Mesenchymal stem cell (in vitro differentiated cells and primary cell): Measurements from ENCODE around the gene USP28.

ENCODE experiments used
- DNase-seq: peaks from one replicate; pipeline ENCODE4 v3.0.0-alpha.2; 2013
- H2AFZ ChIP-seq: one replicate; pipeline ENCODE4 v1.6.1; 2013; ENCODE audit warnings: low read depth, mild to moderate bottlenecking, control low read depth, inconsistent platforms, low read length, moderate library complexity
- H2AK5ac ChIP-seq: 2 replicates; pipeline ENCODE4 v1.6.1; 2013; ENCODE audit warnings: low read length, moderate library complexity, mild to moderate bottlenecking, inconsistent platforms; ENCODE audit not compliant: severe bottlenecking
- H2BK120ac ChIP-seq: one replicate; pipeline ENCODE4 v1.6.1; 2013; ENCODE audit warnings: low read depth, mild to moderate bottlenecking, inconsistent platforms, low read length, moderate library complexity
- H2BK12ac ChIP-seq, 2 experiments: one replicate each; pipeline ENCODE4 v1.6.1; 2013; ENCODE audit warnings: inconsistent platforms in 2 of 2, low read length in 2 of 2, mild to moderate bottlenecking in 2 of 2, moderate library complexity in 2 of 2, control low read depth in 1 of 2
- H2BK15ac ChIP-seq: one replicate; pipeline ENCODE4 v1.6.1; 2013; ENCODE audit warnings: mild to moderate bottlenecking, low read depth, inconsistent platforms; ENCODE audit not compliant: poor library complexity, severe bottlenecking
- H2BK5ac ChIP-seq: 2 replicates; pipeline ENCODE4 v1.6.1; 2013; ENCODE audit warnings: low read depth, mild to moderate bottlenecking, low read length, control low read depth, inconsistent platforms; ENCODE audit not compliant: poor library complexity, severe bottlenecking
- H3K14ac ChIP-seq, 2 experiments: one replicate each; pipeline ENCODE4 v1.6.1; 2013; ENCODE audit warnings: inconsistent platforms in 2 of 2, low read length in 2 of 2, control low read depth in 1 of 2, mild to moderate bottlenecking in 1 of 2, moderate library complexity in 1 of 2
- H3K18ac ChIP-seq, 2 experiments: one replicate each; pipeline ENCODE4 v1.6.1; 2013; ENCODE audit warnings: inconsistent platforms in 2 of 2, low read length in 2 of 2, control low read depth in 1 of 2, low read depth in 1 of 2, mild to moderate bottlenecking in 1 of 2
- H3K23ac ChIP-seq, 2 experiments: one replicate each; pipeline ENCODE4 v1.6.1; 2013; ENCODE audit warnings: inconsistent platforms in 2 of 2, low read length in 2 of 2, mild to moderate bottlenecking in 2 of 2, moderate library complexity in 2 of 2, control low read depth in 1 of 2
- H3K27ac ChIP-seq: 2 replicates; pipeline ENCODE4 v1.5.1; 2013; ENCODE audit warnings: mild to moderate bottlenecking, moderate library complexity, low read length, control low read depth, inconsistent platforms; ENCODE audit not compliant: poor library complexity, severe bottlenecking
- H3K27me3 ChIP-seq, 2 experiments: 2 replicates each; pipeline versions ENCODE4 v1.6.1 to v1.7.0; 2013; ENCODE audit warnings: low read length in 2 of 2, mild to moderate bottlenecking in 2 of 2, moderate library complexity in 2 of 2, control low read depth in 1 of 2, inconsistent platforms in 1 of 2; ENCODE audit not compliant: control insufficient read depth in 1 of 2, insufficient read depth in 1 of 2
- H3K36me3 ChIP-seq, 2 experiments: 2 replicates each; pipeline versions ENCODE4 v1.6.1 to v1.7.0; 2013; ENCODE audit warnings: low read length in 2 of 2, control low read depth in 1 of 2, inconsistent platforms in 1 of 2, low read depth in 1 of 2, mild to moderate bottlenecking in 1 of 2; ENCODE audit not compliant: insufficient read depth in 2 of 2, control insufficient read depth in 1 of 2
- H3K4ac ChIP-seq, 2 experiments: one replicate each; pipeline ENCODE4 v1.6.1; 2013; ENCODE audit warnings: inconsistent platforms in 2 of 2, low read length in 2 of 2, mild to moderate bottlenecking in 2 of 2, moderate library complexity in 2 of 2, control low read depth in 1 of 2, low read depth in 1 of 2
- H3K4me1 ChIP-seq: 2 replicates; pipeline ENCODE4 v1.6.1; 2013; ENCODE audit warnings: low read depth, low read length, control low read depth; ENCODE audit not compliant: control insufficient read depth, insufficient read depth
- H3K4me2 ChIP-seq: 2 replicates; pipeline ENCODE4 v1.6.1; 2013; ENCODE audit warnings: low read length, mild to moderate bottlenecking, inconsistent platforms; ENCODE audit not compliant: poor library complexity, severe bottlenecking
- H3K4me3 ChIP-seq, 2 experiments: 2 replicates each; pipeline versions ENCODE4 v1.5.1 to v1.7.0; 2013; ENCODE audit warnings: low read length in 2 of 2, mild to moderate bottlenecking in 2 of 2, control low read depth in 1 of 2, low read depth in 1 of 2; ENCODE audit not compliant: insufficient read depth in 1 of 2
- H3K79me1 ChIP-seq: replicated peaks from 2 replicates; pipeline ENCODE4 v1.6.1; 2013; ENCODE audit warnings: mild to moderate bottlenecking, control low read depth, low read length, inconsistent platforms; ENCODE audit not compliant: poor library complexity, severe bottlenecking
- H3K9ac ChIP-seq: 2 replicates; pipeline ENCODE4 v1.7.0; 2013; ENCODE audit warnings: mild to moderate bottlenecking, low read length, moderate library complexity
- H3K9me3 ChIP-seq: 2 replicates; pipeline ENCODE4 v1.7.0; 2013; ENCODE audit warnings: mild to moderate bottlenecking, low read length; ENCODE audit not compliant: control insufficient read depth
- H4K8ac ChIP-seq: one replicate; pipeline ENCODE4 v1.6.1; 2013; ENCODE audit warnings: inconsistent platforms, mild to moderate bottlenecking, low read length, moderate library complexity
- H4K91ac ChIP-seq: one replicate; pipeline ENCODE4 v1.6.1; 2013; ENCODE audit warnings: mild to moderate bottlenecking, low read length, inconsistent platforms
- WGBS: methylation state at CpG from one replicate; pipeline ENCODE4 v1.1.7; 2013; ENCODE audit warnings: mixed read lengths; 5-methylcytosine and 5-hydroxymethylcytosine counted together

USP28 gene

GRCh38 chr11:113876798-113877669 is 1.7 kb upstream of the USP28 start:
- WGBS, result 98% methylated on average over 8 of the region's 8 CpGs
- H3K4ac ChIP-seq, result no peak overlapping the region

DNA sequence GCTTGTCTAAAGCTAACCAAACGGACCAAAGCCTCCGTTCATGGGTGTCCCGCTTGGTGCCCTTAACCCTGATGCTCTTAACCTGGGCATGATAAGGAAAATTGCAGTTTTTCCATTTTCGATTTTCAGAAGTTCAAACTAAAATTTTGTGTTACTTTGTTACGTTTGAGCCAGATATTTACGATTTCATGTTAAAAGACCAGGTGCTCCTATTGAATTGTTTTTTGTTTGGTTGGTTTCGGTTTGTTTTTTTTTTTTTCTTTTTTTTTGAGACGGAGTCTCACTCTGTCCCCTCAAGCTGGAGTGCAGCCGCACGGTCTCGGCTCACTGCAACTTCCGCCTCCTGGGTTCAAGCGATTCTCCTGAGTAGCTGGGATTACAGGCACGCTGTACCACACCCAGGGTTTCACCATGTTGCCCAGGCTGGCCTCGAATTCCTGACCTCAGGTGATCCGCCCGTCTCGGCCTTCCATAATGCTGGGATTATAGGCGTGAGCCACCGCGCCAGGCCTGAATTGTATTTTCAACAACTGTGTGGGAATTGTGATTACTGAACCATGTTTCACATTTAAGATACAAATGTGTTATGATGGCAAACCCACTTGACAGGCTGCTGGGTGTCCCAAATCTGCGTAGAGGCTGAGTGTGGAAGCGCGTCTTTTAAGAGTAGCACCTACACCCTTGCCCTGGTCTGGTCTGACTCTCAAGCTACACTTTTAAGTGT is 864 bp upstream of the USP28 start:
- peak overlapping the region; percentile 73 for H2BK120ac ChIP-seq
- WGBS, result 89% methylated on average over 24 of the region's 24 CpGs
- H2BK15ac ChIP-seq, result no peak overlapping the region
- H4K91ac ChIP-seq, result peak overlapping the region; percentile 96
- peak overlapping the region; percentile 84 for H2AK5ac ChIP-seq
- peak overlapping the region; percentile 99 for H3K27ac ChIP-seq
- no peak overlapping the region for H2AFZ ChIP-seq
- no peaks in the 10 kb centered on the region for H3K36me3 ChIP-seq
- H3K4me1 ChIP-seq, result peaks cover 7% of the 10 kb centered on the region
- no peaks in the 10 kb centered on the region for H3K9me3 ChIP-seq
- peaks cover 9% of the 10 kb centered on the region for H3K79me1 ChIP-seq
- H3K27me3 ChIP-seq, result no peaks in the 10 kb centered on the region
- no peak overlapping the region for H3K23ac ChIP-seq
- no peak overlapping the region for H2BK5ac ChIP-seq
- H3K4me3 ChIP-seq, result peak overlapping the region; percentile 62 to 84
- peak overlapping the region; percentile 94 to 99 for H3K18ac ChIP-seq
- peak overlapping the region in 1 of 2 experiments; percentile 96 for H3K4ac ChIP-seq
- H3K14ac ChIP-seq, result no peak overlapping the region
- no peak for DNase-seq
- H2BK12ac ChIP-seq, result no peak overlapping the region
- H4K8ac ChIP-seq, result peak overlapping the region; percentile 98
- H3K4me2 ChIP-seq, result peak overlapping the region; percentile 96
- peak overlapping the region; percentile 91 for H3K9ac ChIP-seq

More at GRCh38 chr11:113876798-113877669, 1.7 kb upstream of the USP28 start:
- Histone ChIP-seq H3K23ac (no peak overlapping the region), H3K27me3 (no peaks in the 10 kb centered on the region), H2BK120ac (no peak overlapping the region), H3K9me3 (no peaks in the 10 kb centered on the region), H2BK12ac (no peak overlapping the region), H2BK5ac (no peak overlapping the region), H4K91ac (no peak overlapping the region), H3K4me1 (peaks cover 7% of the 10 kb centered on the region), H4K8ac (peak overlapping the region; percentile 40), H3K18ac (no peak overlapping the region), H2AFZ (no peak overlapping the region), H3K14ac (no peak overlapping the region), H3K4me3 (no peak overlapping the region), H2AK5ac (no peak overlapping the region), H2BK15ac (no peak overlapping the region), H3K27ac (no peak overlapping the region), H3K4me2 (no peak overlapping the region), H3K79me1 (peaks cover 4% of the 10 kb centered on the region), H3K9ac (no peak overlapping the region), H3K36me3 (no peaks in the 10 kb centered on the region)
- no peak for DNase-seq

DNA sequence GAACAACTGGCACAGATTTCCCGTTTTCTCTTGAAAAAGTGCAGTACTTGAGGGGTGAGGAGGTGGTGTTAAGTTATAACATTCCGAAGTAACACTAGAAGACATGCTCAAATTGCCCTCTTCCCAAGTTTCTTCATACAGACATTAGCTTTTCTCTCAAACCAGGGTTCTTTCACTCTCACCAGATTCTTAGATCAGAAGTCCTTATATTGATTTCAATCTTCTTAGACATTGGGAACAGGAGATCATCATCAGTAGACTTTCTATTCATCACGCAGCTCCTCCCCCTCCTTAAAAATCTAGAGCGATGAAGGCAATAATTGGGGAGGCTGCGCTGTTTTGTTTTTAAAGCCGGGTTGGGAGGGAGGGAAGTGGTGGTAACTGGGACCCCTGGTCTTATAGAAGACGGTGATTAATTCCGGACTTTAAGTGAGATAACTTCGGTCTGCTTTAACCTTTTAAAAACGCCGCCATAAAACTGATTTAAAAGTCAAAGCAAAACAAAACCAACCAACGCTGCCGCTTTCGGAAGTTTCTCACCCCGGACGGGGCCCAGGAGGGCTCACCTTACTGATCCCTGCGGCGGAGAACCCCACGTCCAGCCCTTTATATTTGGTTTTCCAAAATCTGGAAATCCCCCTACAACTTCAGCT is 665 bp downstream of the USP28 start:
- peaks cover 5% of the 10 kb centered on the region for H3K4me1 ChIP-seq
- H4K91ac ChIP-seq, result no peak overlapping the region
- peak overlapping the region; percentile 68 for H2BK15ac ChIP-seq
- H3K79me1 ChIP-seq, result peaks cover 15% of the 10 kb centered on the region
- H2BK120ac ChIP-seq, result no peak overlapping the region
- H3K4ac ChIP-seq, result peak overlapping the region in 1 of 2 experiments; percentile 81
- WGBS, result 2% methylated on average over 14 of the region's 19 CpGs
- peak overlapping the region; percentile 94 for H2AFZ ChIP-seq
- peak overlapping the region; percentile 89 to 93 for H3K4me3 ChIP-seq
- H3K23ac ChIP-seq, result no peak overlapping the region
- DNase-seq, result peak; percentile 62
- H3K27ac ChIP-seq, result no peak overlapping the region
- H3K9me3 ChIP-seq, result no peaks in the 10 kb centered on the region
- no peak overlapping the region for H2AK5ac ChIP-seq
- H2BK12ac ChIP-seq, result no peak overlapping the region
- no peak overlapping the region for H3K14ac ChIP-seq
- H2BK5ac ChIP-seq, result no peak overlapping the region
- peak overlapping the region; percentile 71 for H3K4me2 ChIP-seq
- H3K18ac ChIP-seq, result peak overlapping the region; percentile 61 to 98
- H3K36me3 ChIP-seq, result no peaks in the 10 kb centered on the region
- no peak overlapping the region for H4K8ac ChIP-seq
- H3K9ac ChIP-seq, result peak overlapping the region; percentile 91
- no peaks in the 10 kb centered on the region for H3K27me3 ChIP-seq

DNA sequence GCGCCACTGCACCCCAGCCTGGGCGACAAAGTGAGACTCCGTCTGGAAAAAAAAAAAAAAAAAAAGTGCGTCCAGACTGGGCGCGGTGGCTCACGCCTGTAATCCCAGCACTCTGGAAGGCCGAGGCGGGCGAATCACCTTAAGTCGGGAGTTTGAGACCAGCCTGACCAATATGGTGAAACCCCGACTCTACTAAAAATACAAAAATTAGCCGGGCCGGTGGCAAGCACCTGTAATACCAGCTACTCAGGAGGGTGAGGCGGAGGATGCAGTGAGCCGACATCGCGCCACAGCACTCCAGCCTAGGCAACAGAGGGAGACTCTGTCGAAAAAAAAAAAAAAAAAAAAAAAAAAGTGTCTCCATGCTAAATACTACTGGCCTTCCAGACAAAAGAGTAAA is 1.3 kb downstream of the USP28 start:
- no peak overlapping the region for H2BK120ac ChIP-seq
- no peak overlapping the region for H2BK5ac ChIP-seq
- no peak overlapping the region for H2BK12ac ChIP-seq
- H3K14ac ChIP-seq, result no peak overlapping the region
- no peaks in the 10 kb centered on the region for H3K9me3 ChIP-seq
- H2BK15ac ChIP-seq, result no peak overlapping the region
- no peak overlapping the region for H3K27ac ChIP-seq
- peak overlapping the region; percentile 71 for H3K4me2 ChIP-seq
- no peak overlapping the region for H3K18ac ChIP-seq
- H3K23ac ChIP-seq, result no peak overlapping the region
- H4K8ac ChIP-seq, result no peak overlapping the region
- H2AFZ ChIP-seq, result no peak overlapping the region
- DNase-seq, result no peak
- no peaks in the 10 kb centered on the region for H3K36me3 ChIP-seq
- peak overlapping the region; percentile 91 for H3K9ac ChIP-seq
- no peak overlapping the region for H4K91ac ChIP-seq
- peaks cover 5% of the 10 kb centered on the region for H3K4me1 ChIP-seq
- 43% methylated on average over 8 of the region's 19 CpGs for WGBS
- H3K27me3 ChIP-seq, result no peaks in the 10 kb centered on the region
- H3K79me1 ChIP-seq, result peaks cover 17% of the 10 kb centered on the region
- no peak overlapping the region for H2AK5ac ChIP-seq
- H3K4me3 ChIP-seq, result peak overlapping the region in 1 of 2 experiments; percentile 89
- H3K4ac ChIP-seq, result no peak overlapping the region
